Left forelimb (tissue), 1 donor: Measurements from ENCODE around the gene TRIB2.
"Not testable (repeated sequence)": the region's sequence is repeated elsewhere in the genome, so short reads cannot be mapped to it uniquely, and the experiment has no call there.

Experiments
- DNase-seq: peaks from one replicate; pipeline ENCODE4 v3.0.0-alpha.2; 2018; ENCODE audit warnings: low spot score

Gene TRIB2

GRCh38 chr2:12716282-12717190 is at the start of gene TRIB2:
TSS of gene TRIB2 (plus strand) at chr2:12716936. CDS start at chr2:12718308, 1,372 bp downstream.
- peak; percentile 94 for DNase-seq

- DNase-seq: no peak
Measured at GRCh38 chr2:12669036-12669435, 47.7 kb upstream of the TRIB2 start.

GRCh38 chr2:12672711-12673315 is 43.9 kb upstream of the TRIB2 start:
- DNase-seq: no peak

- no peak for DNase-seq
Measured at GRCh38 chr2:12674644-12675328, 42.0 kb upstream of the TRIB2 start.

GRCh38 chr2:12675352-12675795 is 41.4 kb upstream of the TRIB2 start:
- no peak for DNase-seq

- DNase-seq: no peak
Measured at GRCh38 chr2:12675801-12676200, 40.9 kb upstream of the TRIB2 start.

GRCh38 chr2:12676771-12677170 is 40.0 kb upstream of the TRIB2 start:
- no peak for DNase-seq

- no peak for DNase-seq
Measured at GRCh38 chr2:12678186-12678585, 38.5 kb upstream of the TRIB2 start.

- no peak for DNase-seq
Measured at GRCh38 chr2:12679550-12680072, 37.1 kb upstream of the TRIB2 start.

- DNase-seq: not testable (repeated sequence)
Measured at GRCh38 chr2:12680115-12680514, 36.6 kb upstream of the TRIB2 start.

GRCh38 chr2:12682017-12682416 is 34.7 kb upstream of the TRIB2 start:
- no peak for DNase-seq

- no peak for DNase-seq
Measured at GRCh38 chr2:12683457-12684100, 33.2 kb upstream of the TRIB2 start.

GRCh38 chr2:12684471-12684936 is 32.2 kb upstream of the TRIB2 start:
- DNase-seq: no peak

- no peak for DNase-seq
Measured at GRCh38 chr2:12685145-12685544, 31.6 kb upstream of the TRIB2 start.

GRCh38 chr2:12685956-12686355 is 30.8 kb upstream of the TRIB2 start:
- no peak for DNase-seq

- DNase-seq: no peak
Measured at GRCh38 chr2:12686708-12687283, 29.9 kb upstream of the TRIB2 start.

- no peak for DNase-seq
Measured at GRCh38 chr2:12688091-12688490, 28.6 kb upstream of the TRIB2 start.

- no peak for DNase-seq
Measured at GRCh38 chr2:12688893-12689292, 27.8 kb upstream of the TRIB2 start.

GRCh38 chr2:12693509-12693908 is 23.2 kb upstream of the TRIB2 start:
- no peak for DNase-seq

GRCh38 chr2:12694990-12695774 is 21.6 kb upstream of the TRIB2 start:
- DNase-seq: no peak

GRCh38 chr2:12697617-12698016 is 19.1 kb upstream of the TRIB2 start:
- DNase-seq: no peak
